Chondrocyte (in vitro differentiated cells): ENCODE results near the gene CNRIP1. TPM values are rescaled to one million over a fixed set of nuclear protein-coding genes. Genes with fewer than 3 reads are reported as not detected.

Experiments used
- DNase-seq: peaks from one replicate; pipeline ENCODE4 v3.0.0; 2021; ENCODE audit warnings: mixed read lengths, low spot score
- H3K27ac Mint-ChIP-seq: one replicate; pipeline ENCODE4 v1.8.0; 2021; ENCODE audit warnings: mild to moderate bottlenecking, moderate library complexity, mixed read lengths; ENCODE audit not compliant: unreplicated experiment
- H3K27me3 Mint-ChIP-seq: 2 replicates; pipeline ENCODE4 v1.8.0; 2021; ENCODE audit warnings: low read depth, mixed read lengths
- H3K36me3 Mint-ChIP-seq: 2 replicates; pipeline ENCODE4 v1.8.0; 2021; ENCODE audit warnings: low read depth, mixed read lengths
- H3K4me1 Mint-ChIP-seq: 2 replicates; pipeline ENCODE4 v1.8.0; 2021; ENCODE audit warnings: low read depth, mild to moderate bottlenecking, mixed read lengths
- H3K4me3 Mint-ChIP-seq: one replicate; pipeline ENCODE4 v1.8.0; 2021; ENCODE audit warnings: mild to moderate bottlenecking, moderate library complexity, mixed read lengths; ENCODE audit not compliant: unreplicated experiment
- H3K9me3 Mint-ChIP-seq: 2 replicates; pipeline ENCODE4 v1.8.0; 2021; ENCODE audit warnings: low read depth, mixed read lengths
- CTCF ChIP-seq: fragments of 200-600 bp; sonication (generic); IDR thresholded peaks from 2 replicates; pipeline ENCODE4 v1.5.0; 2021; ENCODE audit warnings: antibody characterized with exemption, mild to moderate bottlenecking, moderate library complexity
- total RNA-seq: library from RNA; stranded (reverse); gene quantifications from 3 replicates; pipeline ENCODE4 v1.2.1, GENCODE V29; 2021

Gene CNRIP1
- total RNA-seq, 1 donor from 2014 or later: 24.7 TPM

- no peak for TF ChIP-seq CTCF
- Mint-ChIP-seq H3K27me3 (no peaks in the 10 kb centered on the region), H3K9me3 (no peaks in the 10 kb centered on the region), H3K36me3 (no peaks in the 10 kb centered on the region), H3K27ac (peak overlapping the region; percentile 14), H3K4me3 (no peak overlapping the region), H3K4me1 (peaks cover 18% of the 10 kb centered on the region)
- DNase-seq: no peak
Observed at GRCh38 chr2:68328901-68329300, 9.2 kb upstream of the CNRIP1 start.

- H3K9me3 Mint-ChIP-seq: no peaks in the 10 kb centered on the region
- peaks cover 13% of the 10 kb centered on the region for H3K4me1 Mint-ChIP-seq
- H3K36me3 Mint-ChIP-seq: no peaks in the 10 kb centered on the region
- TF ChIP-seq CTCF: no peak
- H3K4me3 Mint-ChIP-seq: no peak overlapping the region
- DNase-seq: no peak
- H3K27me3 Mint-ChIP-seq: no peaks in the 10 kb centered on the region
- H3K27ac Mint-ChIP-seq: peak overlapping the region; percentile 28
Observed at GRCh38 chr2:68325056-68325455, 5.3 kb upstream of the CNRIP1 start.

GRCh38 chr2:68320118-68320641 lies 431 bp upstream of the CNRIP1 start:
- Mint-ChIP-seq H3K27ac (peak overlapping the region; percentile 88), H3K36me3 (no peaks in the 10 kb centered on the region), H3K4me1 (peaks cover 21% of the 10 kb centered on the region), H3K4me3 (peak overlapping the region; percentile 91), H3K9me3 (no peaks in the 10 kb centered on the region), H3K27me3 (no peaks in the 10 kb centered on the region)
- no peak for DNase-seq
- TF ChIP-seq CTCF: no peak

GRCh38 chr2:68318914-68319397 lies 793 bp downstream of the CNRIP1 start:
- no peak for TF ChIP-seq CTCF
- Mint-ChIP-seq H3K4me3 (peak overlapping the region; percentile 91), H3K27me3 (no peaks in the 10 kb centered on the region), H3K27ac (peak overlapping the region; percentile 88), H3K4me1 (peaks cover 21% of the 10 kb centered on the region), H3K9me3 (no peaks in the 10 kb centered on the region), H3K36me3 (no peaks in the 10 kb centered on the region)
- DNase-seq: no peak

GRCh38 chr2:68317971-68318913 lies 1.5 kb downstream of the CNRIP1 start:
- Mint-ChIP-seq H3K4me1 (peaks cover 21% of the 10 kb centered on the region), H3K9me3 (no peaks in the 10 kb centered on the region), H3K27me3 (no peaks in the 10 kb centered on the region), H3K27ac (peak overlapping the region; percentile 88), H3K36me3 (no peaks in the 10 kb centered on the region), H3K4me3 (peak overlapping the region; percentile 91)
- no peak for TF ChIP-seq CTCF
- no peak for DNase-seq
